K562 (cell line): ENCODE measurements around the gene ASPHD2.

Experiments used
- EZH2 ChIP-seq: IDR thresholded peaks from 2 replicates; pipeline ENCODE4 v1.6.1; 2012; ENCODE audit warnings: low read depth, mild to moderate bottlenecking, inconsistent platforms, low read length, borderline replicate concordance
- TCF7L2 ChIP-seq: fragments of 150-350 bp; IDR thresholded peaks from 2 replicates; pipeline ENCODE4 v1.6.1; 2016; ENCODE audit warnings: low read depth, mild to moderate bottlenecking, low read length, moderate library complexity

GRCh38 chr22:26417406-26417805, 11.7 kb upstream of the ASPHD2 start:
- TF ChIP-seq TCF7L2 (no peak), EZH2 (no peak)
